Kidney glomerular epithelial cell (primary cell): Measurements from ENCODE around the gene ACADSB.

Experiments used
- DNase-seq: peaks from one replicate; lab custom pipeline; 2025; lab: John Stamatoyannopoulos, UW

ACADSB gene

GRCh38 chr10:123004298-123004697 is 4.5 kb upstream of the ACADSB start:
- no peak for DNase-seq

GRCh38 chr10:123007558-123008354 is 1.1 kb upstream of the ACADSB start:
- peak; percentile 23 for DNase-seq

GRCh38 chr10:123009105-123009820 is 457 bp downstream of the ACADSB start:
- DNase-seq = no peak

GRCh38 chr10:123011987-123012386 is 3.2 kb downstream of the ACADSB start:
- DNase-seq = no peak

- no peak for DNase-seq
Observed at GRCh38 chr10:123013456-123014419, 4.9 kb downstream of the ACADSB start.

GRCh38 chr10:123014772-123015171 is 6.0 kb downstream of the ACADSB start:
- no peak for DNase-seq

GRCh38 chr10:123016228-123016627 is 7.4 kb downstream of the ACADSB start:
- no peak for DNase-seq

GRCh38 chr10:123017421-123018165 is 8.8 kb downstream of the ACADSB start:
- DNase-seq = no peak

GRCh38 chr10:123018531-123018930 is 9.7 kb downstream of the ACADSB start:
- no peak for DNase-seq

- DNase-seq = no peak
Observed at GRCh38 chr10:123019264-123019663, 10.5 kb downstream of the ACADSB start.

GRCh38 chr10:123019941-123020703 is 11.3 kb downstream of the ACADSB start:
- no peak for DNase-seq

- DNase-seq = no peak
Observed at GRCh38 chr10:123021517-123021916, 12.7 kb downstream of the ACADSB start.

GRCh38 chr10:123024540-123024939 is 15.7 kb downstream of the ACADSB start:
- DNase-seq = no peak

- DNase-seq = no peak
Observed at GRCh38 chr10:123026302-123026701, 17.5 kb downstream of the ACADSB start.

GRCh38 chr10:123027861-123028260 is 19.1 kb downstream of the ACADSB start:
- DNase-seq = peak; percentile 28

GRCh38 chr10:123031124-123031523 is 22.3 kb downstream of the ACADSB start:
- no peak for DNase-seq

GRCh38 chr10:123034332-123034731 is 25.5 kb downstream of the ACADSB start:
- no peak for DNase-seq

GRCh38 chr10:123035467-123036086 is 26.8 kb downstream of the ACADSB start:
- DNase-seq = no peak

GRCh38 chr10:123038782-123039631 is 30.2 kb downstream of the ACADSB start:
- no peak for DNase-seq

- no peak for DNase-seq
Observed at GRCh38 chr10:123039632-123039930, 30.8 kb downstream of the ACADSB start.
